Right lobe of liver (tissue), 6 donors: ENCODE results near the gene GALNT2. TPM values are rescaled to one million over a fixed set of nuclear protein-coding genes. Genes with fewer than 3 reads are reported as not detected.

Experiments
- ATAC-seq, 4 donors: fragments of 200-7000 bp; cut with Tn5 transposase; one replicate each; pipeline ENCODE4 v1.9.1; 2020; ENCODE audit warnings: mild to moderate bottlenecking in 4 of 4, moderate library complexity in 4 of 4
- DNase-seq, 3 donors: peaks; one replicate each; pipeline ENCODE4 v3.0.0-alpha.2; 2020
- H3K27ac ChIP-seq, 3 donors: fragments of 200-600 bp; one replicate each; pipeline ENCODE4 v1.8.0; 2022
- H3K27me3 ChIP-seq, 2 donors: fragments of 200-600 bp; one replicate each; pipeline ENCODE4 v1.8.0; 2022
- H3K36me3 ChIP-seq, 4 donors: fragments of 200-600 bp; sonication (generic) in 1 of 4; one replicate each; pipeline versions ENCODE4 v1.5.1 to v1.8.0; 2017 to 2022; ENCODE audit warnings: control low read depth in 1 of 4
- H3K4me1 ChIP-seq, 4 donors: fragments of 200-600 bp; sonication (generic) in 1 of 4; one replicate each; pipeline versions ENCODE4 v1.5.1 to v1.8.0; 2017 to 2022; ENCODE audit warnings: control low read depth in 1 of 4
- H3K4me3 ChIP-seq, 3 donors: fragments of 200-600 bp; one replicate each; pipeline ENCODE4 v1.8.0; 2022
- H3K9me3 ChIP-seq, 4 donors: fragments of 200-600 bp; sonication (generic) in 1 of 4; one replicate each; pipeline versions ENCODE4 v1.5.1 to v1.8.0; 2017 to 2022; ENCODE audit warnings: control low read depth in 1 of 4
- CTCF ChIP-seq, 4 donors: fragments of 200-600 bp in 3 of 4; fragments of 450-650 bp in 1 of 4; IDR thresholded peaks; one replicate each; pipeline versions ENCODE4 v1.5.1 to v1.8.0; 2016 to 2022; ENCODE audit warnings: antibody characterized with exemption in 4 of 4, mild to moderate bottlenecking in 2 of 4
- POLR2A ChIP-seq: fragments of 450-650 bp; IDR thresholded peaks from one replicate; pipeline ENCODE4 v1.6.1; 2017; ENCODE audit warnings: antibody characterized with exemption, mild to moderate bottlenecking
- WGBS: methylation state at CpG from one replicate; pipeline ENCODE4 v1.1.6; 2018; ENCODE audit warnings: low coverage, low lambda C conversion rate; ENCODE audit not compliant: insufficient coverage; ENCODE audit errors: missing lambda C conversion rate; 5-methylcytosine and 5-hydroxymethylcytosine counted together
- intact Hi-C, 2 donors: fragments of 100-400 bp; cut with DNase I; formaldehyde crosslinking; loops; one replicate each; pipeline versions ENCODE4 v1.11.2 to v1.14.1; 2022
- total RNA-seq, 6 experiments: library from RNA; depleted of rRNA in 2 of 6; stranded (reverse); fragments of >200 nt in 2 of 6; fragmentation: NEBNext Ultra II Directional in 3 of 6; extraction: Animal tissue kit (Norgen Biotek cat#: 25700) in 3 of 6; gene quantifications; one replicate each; pipeline versions ENCODE4 v1.1.0 to v1.2.4, GENCODE V29; 2016 to 2023
- donor health status: DM: no; HTN: yes; CAD: no.
- donor health status: DM: no; HTN: no; CAD: no.
- donor health status: DM: no; HTN: no; CAD: no.
- donor health status: DM: no; HTN: yes; CAD: no.
- donor health status: DM: no; HTN: yes; CAD: no.

GALNT2 gene
- total RNA-seq, 6 experiments from 2014 or later: 58.0 to 152 (median 131) TPM

GRCh38 chr1:230077436-230078213 is 10.6 kb downstream of the GALNT2 start:
- DNase-seq (no peak), ATAC-seq (no peak)
- Histone ChIP-seq H3K27me3 (no peaks in the 10 kb centered on the region), H3K4me3 (no peak overlapping the region), H3K36me3 (no peaks in the 10 kb centered on the region), H3K4me1 (peaks cover 0 to 13% (median 0%) of the 10 kb centered on the region in 4 donors), H3K9me3 (no peaks in the 10 kb centered on the region), H3K27ac (no peak overlapping the region)
- intact Hi-C loops: no loop called here
- WGBS: 86% methylated on average over 12 of the region's 12 CpGs
- TF ChIP-seq CTCF (IDR thresholded peaks at IDR 0.05): no peak

- H3K4me3 ChIP-seq: no peak overlapping the region
- peaks cover 0 to 5% (median 0%) of the 10 kb centered on the region in 4 donors for H3K4me1 ChIP-seq
- no peak for TF ChIP-seq POLR2A
- no peak for TF ChIP-seq CTCF (IDR thresholded peaks at IDR 0.05)
- intact Hi-C loops: no loop called here
- no peaks in the 10 kb centered on the region for H3K27me3 ChIP-seq
- DNase-seq: no peak
- H3K27ac ChIP-seq: no peak overlapping the region
- no peaks in the 10 kb centered on the region for H3K36me3 ChIP-seq
- H3K9me3 ChIP-seq: no peaks in the 10 kb centered on the region
- 93% methylated on average over 6 of the region's 10 CpGs for WGBS
- ATAC-seq: no peak
Measured at GRCh38 chr1:230079199-230080024, 12.4 kb downstream of the GALNT2 start.

- DNase-seq (no peak), ATAC-seq (no peak)
- Histone ChIP-seq H3K27me3 (no peaks in the 10 kb centered on the region), H3K4me1 (peaks cover 0 to 5% (median 0%) of the 10 kb centered on the region in 4 donors), H3K4me3 (no peak overlapping the region), H3K27ac (no peak overlapping the region), H3K36me3 (no peaks in the 10 kb centered on the region), H3K9me3 (no peaks in the 10 kb centered on the region)
- WGBS: 90% methylated on average over 2 of the region's 8 CpGs
- intact Hi-C loops: no loop called here
- TF ChIP-seq POLR2A: no peak
- TF ChIP-seq CTCF (IDR thresholded peaks at IDR 0.05): no peak
Measured at GRCh38 chr1:230080822-230081221, 13.8 kb downstream of the GALNT2 start.

- H3K27ac ChIP-seq: no peak overlapping the region
- no peak for TF ChIP-seq CTCF (IDR thresholded peaks at IDR 0.05)
- TF ChIP-seq POLR2A: no peak
- H3K4me3 ChIP-seq: no peak overlapping the region
- no peaks in the 10 kb centered on the region for H3K27me3 ChIP-seq
- DNase-seq (no peak), ATAC-seq (no peak)
- no peaks in the 10 kb centered on the region for H3K9me3 ChIP-seq
- no peaks in the 10 kb centered on the region for H3K36me3 ChIP-seq
- intact Hi-C loops: no loop called here
- 83% methylated on average over 4 of the region's 8 CpGs for WGBS
- peaks cover 0 to 5% (median 0%) of the 10 kb centered on the region in 4 donors for H3K4me1 ChIP-seq
Measured at GRCh38 chr1:230081751-230082150, 14.7 kb downstream of the GALNT2 start.
